GM23338 (cell line): ENCODE data around the gene SHISAL1. TPM values are rescaled to one million over a fixed set of nuclear protein-coding genes. Genes with fewer than 3 reads are reported as not detected.

Experiments used
- ATAC-seq: fragments of 200-7000 bp; cut with Tn5 transposase; 3 replicates; pipeline ENCODE4 v1.9.1; 2020
- DNase-seq: peaks from one replicate; pipeline ENCODE4 v3.0.0-alpha.2; 2015; ENCODE audit warnings: low spot score
- H2AFZ ChIP-seq: fragments of 200-600 bp; sonication (generic); 2 replicates; pipeline ENCODE4 v1.8.0; 2016; ENCODE audit warnings: antibody characterized with exemption, mild to moderate bottlenecking, moderate library complexity
- H3F3A ChIP-seq: fragments of 200-600 bp; sonication (generic); replicated peaks from 2 replicates; pipeline ENCODE4 v1.8.0; 2017; ENCODE audit warnings: antibody characterized with exemption, mixed run types, low read depth
- H3K27ac ChIP-seq: fragments of 200-600 bp; sonication (generic); 2 replicates; pipeline ENCODE4 v1.6.1; 2016; ENCODE audit warnings: low read depth
- H3K27me3 ChIP-seq: fragments of 200-600 bp; sonication (generic); 2 replicates; pipeline ENCODE4 v1.8.0; 2016; ENCODE audit warnings: mild to moderate bottlenecking, mixed run types, moderate library complexity; ENCODE audit not compliant: insufficient read depth
- H3K36me3 ChIP-seq: fragments of 200-600 bp; sonication (generic); 2 replicates; pipeline ENCODE4 v1.8.0; 2016; ENCODE audit warnings: mild to moderate bottlenecking; ENCODE audit not compliant: insufficient read depth
- H3K4me1 ChIP-seq: fragments of 200-600 bp; sonication (generic); 2 replicates; pipeline ENCODE4 v1.8.0; 2016; ENCODE audit warnings: mild to moderate bottlenecking, moderate library complexity; ENCODE audit not compliant: insufficient read depth
- H3K4me2 ChIP-seq: fragments of 200-600 bp; sonication (generic); 2 replicates; pipeline ENCODE4 v1.7.1; 2017; ENCODE audit warnings: mixed run types
- H3K4me3 ChIP-seq: fragments of 200-600 bp; sonication (generic); 2 replicates; pipeline ENCODE4 v1.6.1; 2016; ENCODE audit warnings: mixed run types
- H3K79me2 ChIP-seq: fragments of 200-600 bp; sonication (generic); replicated peaks from 2 replicates; pipeline ENCODE4 v1.8.0; 2017; ENCODE audit warnings: mild to moderate bottlenecking; ENCODE audit not compliant: insufficient read depth
- H3K9me2 ChIP-seq: fragments of 200-600 bp; sonication (generic); 2 replicates; pipeline ENCODE4 v1.8.0; 2017; ENCODE audit not compliant: insufficient read depth
- H4K20me1 ChIP-seq: fragments of 200-600 bp; sonication (generic); replicated peaks from 2 replicates; pipeline ENCODE4 v1.8.0; 2017; ENCODE audit warnings: mild to moderate bottlenecking; ENCODE audit not compliant: insufficient read depth
- H3K27ac Mint-ChIP-seq: 2 replicates; pipeline ENCODE4 v1.8.0; 2020; ENCODE audit warnings: inconsistent platforms, mild to moderate bottlenecking, moderate library complexity, mixed read lengths
- H3K27me3 Mint-ChIP-seq: 3 replicates; pipeline ENCODE4 v1.8.0; 2022; ENCODE audit warnings: low read depth, mild to moderate bottlenecking, moderate library complexity, mixed read lengths, inconsistent platforms; ENCODE audit not compliant: insufficient read depth, poor library complexity
- H3K36me3 Mint-ChIP-seq: 3 replicates; pipeline ENCODE4 v1.8.0; 2021; ENCODE audit warnings: low read depth, mild to moderate bottlenecking, inconsistent platforms, moderate library complexity, mixed read lengths
- H3K4me1 Mint-ChIP-seq: 3 replicates; pipeline ENCODE4 v1.8.0; 2020; ENCODE audit warnings: mild to moderate bottlenecking, inconsistent platforms, mixed read lengths
- H3K4me3 Mint-ChIP-seq: 3 replicates; pipeline ENCODE4 v1.8.0; 2021; ENCODE audit warnings: moderate library complexity, mild to moderate bottlenecking, inconsistent platforms, mixed read lengths
- H3K9me3 Mint-ChIP-seq: 3 replicates; pipeline ENCODE4 v1.8.0; 2020; ENCODE audit warnings: moderate library complexity, mild to moderate bottlenecking, inconsistent platforms, mixed read lengths
- CREB1 ChIP-seq: fragments of 250-450 bp; sonication (Bioruptor Pico); IDR thresholded peaks from 2 replicates; pipeline ENCODE4 v1.5.0; 2020; ENCODE audit warnings: low read depth, mild to moderate bottlenecking, moderate library complexity
- EZH2 ChIP-seq: fragments of 200-600 bp; sonication (generic); IDR thresholded peaks from one replicate; pipeline ENCODE4 v1.8.0; 2017; ENCODE audit warnings: antibody characterized with exemption, mild to moderate bottlenecking, low read depth; ENCODE audit not compliant: unreplicated experiment
- EZH2phosphoT487 ChIP-seq: fragments of 200-600 bp; sonication (generic); IDR thresholded peaks from one replicate; pipeline ENCODE4 v1.8.1; 2018; ENCODE audit warnings: antibody characterized with exemption; ENCODE audit not compliant: unreplicated experiment
- JUNB ChIP-seq: IDR thresholded peaks from one replicate; pipeline ENCODE4 v1.6.1; 2016; ENCODE audit warnings: antibody characterized with exemption; ENCODE audit not compliant: unreplicated experiment
- NANOG ChIP-seq: IDR thresholded peaks from 2 replicates; pipeline ENCODE4 v1.6.1; 2016; ENCODE audit warnings: antibody characterized with exemption, borderline replicate concordance
- POLR2AphosphoS5 ChIP-seq: IDR thresholded peaks from 2 replicates; pipeline ENCODE4 v1.6.1; 2016; ENCODE audit warnings: antibody characterized with exemption, low read depth
- STAT1 ChIP-seq: IDR thresholded peaks from one replicate; pipeline ENCODE4 v1.6.1; 2016; ENCODE audit warnings: antibody characterized with exemption; ENCODE audit not compliant: unreplicated experiment
- ZNF114 ChIP-seq: fragments of 250-450 bp; sonication (Bioruptor Pico); IDR thresholded peaks from 2 replicates; pipeline ENCODE4 v1.5.0; 2020; ENCODE audit warnings: mild to moderate bottlenecking, moderate library complexity
- ZNF331 ChIP-seq: fragments of 250-450 bp; sonication (Bioruptor Pico); IDR thresholded peaks from 2 replicates; pipeline ENCODE4 v1.5.0; 2020; ENCODE audit warnings: low read depth, mild to moderate bottlenecking, moderate library complexity
- polyA plus RNA-seq: library from polyadenylated mRNA; unstranded; fragments of >200 nt; fragmentation: Nextera tagmentation; extraction: Ambion mirVana; gene quantifications from 2 replicates; pipeline ENCODE4 v1.2.1, GENCODE V29; 2016
- total RNA-seq: library from RNA; depleted of rRNA; stranded (reverse); fragments of >200 nt; shearing (Covaris generic); gene quantifications from 2 replicates; pipeline ENCODE4 v1.2.3, GENCODE V29; 2014
- TF ChIP-seq, protein P1 (sequence below): IDR thresholded peaks from 2 replicates; pipeline ENCODE4 v1.6.1; 2016; ENCODE audit warnings: antibody characterized with exemption
- TF ChIP-seq, protein P2 (sequence below): fragments of 250-450 bp; sonication (Bioruptor Pico); IDR thresholded peaks from 2 replicates; pipeline ENCODE4 v1.5.0; 2020; ENCODE audit warnings: mild to moderate bottlenecking, moderate library complexity
- TF ChIP-seq, protein P3 (sequence below): IDR thresholded peaks from one replicate; pipeline ENCODE4 v1.6.1; 2018; ENCODE audit warnings: antibody characterized with exemption; ENCODE audit not compliant: unreplicated experiment

SHISAL1 gene
- total and polyA plus RNA-seq, 2 experiments from 2014 or later = 0.71 to 3.4 TPM

DNA sequence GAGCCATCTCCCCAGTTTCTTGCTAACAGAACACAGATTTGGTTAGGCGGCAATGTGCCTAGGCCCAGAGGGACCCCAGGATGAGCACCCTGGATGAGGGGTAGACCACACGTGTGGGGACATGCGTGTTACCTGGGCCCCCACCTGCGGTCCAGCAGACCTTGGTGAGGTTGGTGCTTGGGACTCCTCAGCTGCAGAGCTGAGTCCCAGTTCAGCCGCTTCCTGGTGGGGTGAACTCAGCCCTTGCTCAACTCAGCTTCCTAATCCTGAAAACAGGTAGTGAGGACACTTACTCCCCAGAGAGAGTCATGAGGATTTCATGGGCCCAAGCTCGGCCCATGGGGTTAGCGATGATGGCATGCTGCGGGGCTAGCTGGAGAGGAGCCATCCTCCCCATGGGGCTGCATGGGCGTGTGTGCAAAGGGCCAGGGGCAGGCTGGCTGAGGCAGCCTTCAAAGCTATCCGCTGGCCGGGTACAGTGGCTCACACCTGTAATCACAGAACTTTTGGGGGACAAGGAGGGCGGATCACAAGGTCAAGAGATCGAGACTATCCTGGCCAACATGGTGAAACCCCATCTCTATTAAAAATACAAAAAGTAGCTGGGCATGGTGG lies 46.9 kb upstream of the SHISAL1 start:
- H3F3A ChIP-seq = no peaks in the 10 kb centered on the region
- Mint-ChIP-seq H3K4me3 (no peak overlapping the region), H3K9me3 (no peaks in the 10 kb centered on the region), H3K27me3 (peaks cover 10% of the 10 kb centered on the region), H3K36me3 (no peaks in the 10 kb centered on the region), H3K27ac (no peak overlapping the region), H3K4me1 (peaks cover 17% of the 10 kb centered on the region)
- H3K4me3 ChIP-seq = no peak overlapping the region
- H4K20me1 ChIP-seq = no peaks in the 10 kb centered on the region
- no peak for ATAC-seq
- peaks cover 9% of the 10 kb centered on the region; the same call in 1 of the 2 replicates for H3K4me1 ChIP-seq
- TF ChIP-seq POLR2AphosphoS5 = no peak
- TF ChIP-seq NANOG = no peak
- TF ChIP-seq, protein P1, sequence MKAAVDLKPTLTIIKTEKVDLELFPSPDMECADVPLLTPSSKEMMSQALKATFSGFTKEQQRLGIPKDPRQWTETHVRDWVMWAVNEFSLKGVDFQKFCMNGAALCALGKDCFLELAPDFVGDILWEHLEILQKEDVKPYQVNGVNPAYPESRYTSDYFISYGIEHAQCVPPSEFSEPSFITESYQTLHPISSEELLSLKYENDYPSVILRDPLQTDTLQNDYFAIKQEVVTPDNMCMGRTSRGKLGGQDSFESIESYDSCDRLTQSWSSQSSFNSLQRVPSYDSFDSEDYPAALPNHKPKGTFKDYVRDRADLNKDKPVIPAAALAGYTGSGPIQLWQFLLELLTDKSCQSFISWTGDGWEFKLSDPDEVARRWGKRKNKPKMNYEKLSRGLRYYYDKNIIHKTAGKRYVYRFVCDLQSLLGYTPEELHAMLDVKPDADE = no peak
- TF ChIP-seq EZH2 = no peak
- no peak for TF ChIP-seq EZH2phosphoT487
- TF ChIP-seq, protein P2, sequence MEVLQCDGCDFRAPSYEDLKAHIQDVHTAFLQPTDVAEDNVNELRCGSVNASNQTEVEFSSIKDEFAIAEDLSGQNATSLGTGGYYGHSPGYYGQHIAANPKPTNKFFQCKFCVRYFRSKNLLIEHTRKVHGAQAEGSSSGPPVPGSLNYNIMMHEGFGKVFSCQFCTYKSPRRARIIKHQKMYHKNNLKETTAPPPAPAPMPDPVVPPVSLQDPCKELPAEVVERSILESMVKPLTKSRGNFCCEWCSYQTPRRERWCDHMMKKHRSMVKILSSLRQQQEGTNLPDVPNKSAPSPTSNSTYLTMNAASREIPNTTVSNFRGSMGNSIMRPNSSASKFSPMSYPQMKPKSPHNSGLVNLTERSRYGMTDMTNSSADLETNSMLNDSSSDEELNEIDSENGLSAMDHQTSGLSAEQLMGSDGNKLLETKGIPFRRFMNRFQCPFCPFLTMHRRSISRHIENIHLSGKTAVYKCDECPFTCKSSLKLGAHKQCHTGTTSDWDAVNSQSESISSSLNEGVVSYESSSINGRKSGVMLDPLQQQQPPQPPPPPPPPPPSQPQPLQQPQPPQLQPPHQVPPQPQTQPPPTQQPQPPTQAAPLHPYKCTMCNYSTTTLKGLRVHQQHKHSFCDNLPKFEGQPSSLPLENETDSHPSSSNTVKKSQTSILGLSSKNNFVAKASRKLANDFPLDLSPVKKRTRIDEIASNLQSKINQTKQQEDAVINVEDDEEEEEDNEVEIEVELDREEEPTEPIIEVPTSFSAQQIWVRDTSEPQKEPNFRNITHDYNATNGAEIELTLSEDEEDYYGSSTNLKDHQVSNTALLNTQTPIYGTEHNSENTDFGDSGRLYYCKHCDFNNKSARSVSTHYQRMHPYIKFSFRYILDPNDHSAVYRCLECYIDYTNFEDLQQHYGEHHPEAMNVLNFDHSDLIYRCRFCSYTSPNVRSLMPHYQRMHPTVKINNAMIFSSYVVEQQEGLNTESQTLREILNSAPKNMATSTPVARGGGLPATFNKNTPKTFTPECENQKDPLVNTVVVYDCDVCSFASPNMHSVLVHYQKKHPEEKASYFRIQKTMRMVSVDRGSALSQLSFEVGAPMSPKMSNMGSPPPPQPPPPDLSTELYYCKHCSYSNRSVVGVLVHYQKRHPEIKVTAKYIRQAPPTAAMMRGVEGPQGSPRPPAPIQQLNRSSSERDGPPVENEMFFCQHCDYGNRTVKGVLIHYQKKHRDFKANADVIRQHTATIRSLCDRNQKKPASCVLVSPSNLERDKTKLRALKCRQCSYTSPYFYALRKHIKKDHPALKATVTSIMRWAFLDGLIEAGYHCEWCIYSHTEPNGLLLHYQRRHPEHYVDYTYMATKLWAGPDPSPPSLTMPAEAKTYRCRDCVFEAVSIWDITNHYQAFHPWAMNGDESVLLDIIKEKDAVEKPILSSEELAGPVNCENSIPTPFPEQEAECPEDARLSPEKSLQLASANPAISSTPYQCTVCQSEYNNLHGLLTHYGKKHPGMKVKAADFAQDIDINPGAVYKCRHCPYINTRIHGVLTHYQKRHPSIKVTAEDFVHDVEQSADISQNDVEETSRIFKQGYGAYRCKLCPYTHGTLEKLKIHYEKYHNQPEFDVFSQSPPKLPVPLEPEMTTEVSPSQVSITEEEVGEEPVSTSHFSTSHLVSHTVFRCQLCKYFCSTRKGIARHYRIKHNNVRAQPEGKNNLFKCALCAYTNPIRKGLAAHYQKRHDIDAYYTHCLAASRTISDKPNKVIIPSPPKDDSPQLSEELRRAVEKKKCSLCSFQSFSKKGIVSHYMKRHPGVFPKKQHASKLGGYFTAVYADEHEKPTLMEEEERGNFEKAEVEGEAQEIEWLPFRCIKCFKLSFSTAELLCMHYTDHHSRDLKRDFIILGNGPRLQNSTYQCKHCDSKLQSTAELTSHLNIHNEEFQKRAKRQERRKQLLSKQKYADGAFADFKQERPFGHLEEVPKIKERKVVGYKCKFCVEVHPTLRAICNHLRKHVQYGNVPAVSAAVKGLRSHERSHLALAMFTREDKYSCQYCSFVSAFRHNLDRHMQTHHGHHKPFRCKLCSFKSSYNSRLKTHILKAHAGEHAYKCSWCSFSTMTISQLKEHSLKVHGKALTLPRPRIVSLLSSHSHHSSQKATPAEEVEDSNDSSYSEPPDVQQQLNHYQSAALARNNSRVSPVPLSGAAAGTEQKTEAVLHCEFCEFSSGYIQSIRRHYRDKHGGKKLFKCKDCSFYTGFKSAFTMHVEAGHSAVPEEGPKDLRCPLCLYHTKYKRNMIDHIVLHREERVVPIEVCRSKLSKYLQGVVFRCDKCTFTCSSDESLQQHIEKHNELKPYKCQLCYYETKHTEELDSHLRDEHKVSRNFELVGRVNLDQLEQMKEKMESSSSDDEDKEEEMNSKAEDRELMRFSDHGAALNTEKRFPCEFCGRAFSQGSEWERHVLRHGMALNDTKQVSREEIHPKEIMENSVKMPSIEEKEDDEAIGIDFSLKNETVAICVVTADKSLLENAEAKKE = no peak
- no peak for TF ChIP-seq CREB1
- TF ChIP-seq ZNF114 (CRISPR knock-in tag) = no peak
- no peak for TF ChIP-seq STAT1
- no peak for TF ChIP-seq ZNF331 (CRISPR knock-in tag)
- TF ChIP-seq, protein P3, sequence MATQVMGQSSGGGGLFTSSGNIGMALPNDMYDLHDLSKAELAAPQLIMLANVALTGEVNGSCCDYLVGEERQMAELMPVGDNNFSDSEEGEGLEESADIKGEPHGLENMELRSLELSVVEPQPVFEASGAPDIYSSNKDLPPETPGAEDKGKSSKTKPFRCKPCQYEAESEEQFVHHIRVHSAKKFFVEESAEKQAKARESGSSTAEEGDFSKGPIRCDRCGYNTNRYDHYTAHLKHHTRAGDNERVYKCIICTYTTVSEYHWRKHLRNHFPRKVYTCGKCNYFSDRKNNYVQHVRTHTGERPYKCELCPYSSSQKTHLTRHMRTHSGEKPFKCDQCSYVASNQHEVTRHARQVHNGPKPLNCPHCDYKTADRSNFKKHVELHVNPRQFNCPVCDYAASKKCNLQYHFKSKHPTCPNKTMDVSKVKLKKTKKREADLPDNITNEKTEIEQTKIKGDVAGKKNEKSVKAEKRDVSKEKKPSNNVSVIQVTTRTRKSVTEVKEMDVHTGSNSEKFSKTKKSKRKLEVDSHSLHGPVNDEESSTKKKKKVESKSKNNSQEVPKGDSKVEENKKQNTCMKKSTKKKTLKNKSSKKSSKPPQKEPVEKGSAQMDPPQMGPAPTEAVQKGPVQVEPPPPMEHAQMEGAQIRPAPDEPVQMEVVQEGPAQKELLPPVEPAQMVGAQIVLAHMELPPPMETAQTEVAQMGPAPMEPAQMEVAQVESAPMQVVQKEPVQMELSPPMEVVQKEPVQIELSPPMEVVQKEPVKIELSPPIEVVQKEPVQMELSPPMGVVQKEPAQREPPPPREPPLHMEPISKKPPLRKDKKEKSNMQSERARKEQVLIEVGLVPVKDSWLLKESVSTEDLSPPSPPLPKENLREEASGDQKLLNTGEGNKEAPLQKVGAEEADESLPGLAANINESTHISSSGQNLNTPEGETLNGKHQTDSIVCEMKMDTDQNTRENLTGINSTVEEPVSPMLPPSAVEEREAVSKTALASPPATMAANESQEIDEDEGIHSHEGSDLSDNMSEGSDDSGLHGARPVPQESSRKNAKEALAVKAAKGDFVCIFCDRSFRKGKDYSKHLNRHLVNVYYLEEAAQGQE = no peak
- TF ChIP-seq JUNB = no peak
- no peaks in the 10 kb centered on the region for H3K9me2 ChIP-seq
- no peaks in the 10 kb centered on the region for H3K27me3 ChIP-seq
- H3K36me3 ChIP-seq = no peaks in the 10 kb centered on the region
- DNase-seq = no peak
- no peak overlapping the region for H3K4me2 ChIP-seq
- no peak overlapping the region for H2AFZ ChIP-seq
- no peak overlapping the region for H3K27ac ChIP-seq
- H3K79me2 ChIP-seq = no peaks in the 10 kb centered on the region
